ENCODE data around the gene RNF181.

The RNF181 gene

GRCh38 chr2:85578243-85579180 lies 17.0 kb upstream of the RNF181 start:
- no peak for TF ChIP-seq CTCF (IDR thresholded peaks at IDR 0.05)

- TF ChIP-seq CTCF (IDR thresholded peaks at IDR 0.05): no peak
Measured at GRCh38 chr2:85579266-85579935, 16.1 kb upstream of the RNF181 start.

GRCh38 chr2:85580206-85580605 lies 15.3 kb upstream of the RNF181 start:
- no peak for TF ChIP-seq CTCF (IDR thresholded peaks at IDR 0.05)

DNA sequence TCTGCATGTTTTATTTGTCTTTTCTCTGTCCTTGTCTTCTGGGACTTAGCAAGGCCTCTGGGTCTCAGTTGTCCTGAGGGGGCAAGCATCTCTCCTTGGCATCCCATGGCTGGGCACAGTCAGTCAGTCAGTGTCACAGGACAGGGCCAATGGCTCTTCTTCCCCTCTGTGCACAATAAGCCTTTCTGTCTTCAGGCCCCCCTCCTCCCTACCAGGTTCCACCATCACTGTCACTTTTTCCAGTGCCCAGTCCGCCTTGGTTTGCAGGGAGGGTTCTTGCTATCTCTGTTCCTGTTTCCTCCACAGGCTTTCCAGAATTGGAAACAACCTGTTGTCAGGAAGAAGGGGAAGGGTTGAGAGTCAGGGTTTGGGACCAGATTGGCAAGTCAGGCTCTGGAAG lies 13.1 kb upstream of the RNF181 start:
- TF ChIP-seq CTCF (IDR thresholded peaks at IDR 0.05): no peak

- no peak for TF ChIP-seq CTCF (IDR thresholded peaks at IDR 0.05)
Measured at GRCh38 chr2:85583667-85584353, 11.7 kb upstream of the RNF181 start.

GRCh38 chr2:85584354-85584856 lies 11.1 kb upstream of the RNF181 start, which contains the start of gene VAMP5:
Gene VAMP5, plus strand, starts transcription at chr2:85584431. Its CDS starts 60 bp downstream, at chr2:85584491.
- TF ChIP-seq CTCF (IDR thresholded peaks at IDR 0.05): no peak
